Activated CD4-positive, CD25-positive, alpha-beta regulatory T cell treated with anti-CD3 and anti-CD28 coated beads, Interleukin-2, amount 50 U/mL, for 16 hours (primary cell): ENCODE measurements around the gene SMARCA4.

ENCODE experiments used
- DNase-seq: peaks from one replicate; pipeline ENCODE4 v3.0.0-alpha.2; 2020; ENCODE audit warnings: low read depth, low spot score

The SMARCA4 gene

DNA sequence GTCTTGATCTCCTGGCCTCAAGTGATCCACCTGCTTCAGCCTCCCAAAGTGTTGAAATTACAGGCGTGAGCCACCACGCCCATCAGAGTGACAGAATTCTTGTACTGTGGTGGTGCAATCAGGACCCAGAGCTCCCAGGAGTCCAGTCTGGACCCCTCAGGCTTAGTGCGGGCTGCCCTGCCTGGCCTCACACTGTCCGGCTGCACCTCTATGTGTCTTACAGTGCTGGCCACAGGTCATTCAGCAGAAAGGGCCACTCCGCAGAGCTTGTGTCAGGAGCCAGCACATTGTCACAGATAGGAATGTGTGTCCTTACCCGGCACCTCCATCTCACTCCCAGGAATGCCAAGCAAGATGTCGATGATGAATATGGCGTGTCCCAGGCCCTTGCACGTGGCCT, 49.2 kb downstream of the SMARCA4 start:
- no peak for DNase-seq

DNA sequence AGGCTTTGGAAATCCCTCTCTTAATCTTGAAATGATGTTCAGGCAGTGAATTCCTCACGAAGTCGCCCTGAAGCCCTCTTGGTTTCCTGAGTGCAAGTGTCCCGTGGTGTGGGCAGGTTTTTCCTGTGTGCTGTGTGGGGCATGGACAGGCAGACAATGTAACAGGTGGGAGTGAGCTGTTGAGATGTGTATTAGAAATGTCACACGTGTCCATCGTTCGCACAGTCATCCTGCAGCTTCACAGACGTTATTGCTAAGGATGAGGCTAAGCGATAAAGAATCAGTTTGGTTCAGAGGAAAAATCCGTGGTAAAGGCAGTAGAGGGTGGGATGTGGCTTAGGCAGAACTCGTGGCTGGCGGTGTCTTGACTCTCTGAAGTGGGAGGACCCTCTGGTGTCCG, 51.7 kb downstream of the SMARCA4 start:
- no peak for DNase-seq

DNA sequence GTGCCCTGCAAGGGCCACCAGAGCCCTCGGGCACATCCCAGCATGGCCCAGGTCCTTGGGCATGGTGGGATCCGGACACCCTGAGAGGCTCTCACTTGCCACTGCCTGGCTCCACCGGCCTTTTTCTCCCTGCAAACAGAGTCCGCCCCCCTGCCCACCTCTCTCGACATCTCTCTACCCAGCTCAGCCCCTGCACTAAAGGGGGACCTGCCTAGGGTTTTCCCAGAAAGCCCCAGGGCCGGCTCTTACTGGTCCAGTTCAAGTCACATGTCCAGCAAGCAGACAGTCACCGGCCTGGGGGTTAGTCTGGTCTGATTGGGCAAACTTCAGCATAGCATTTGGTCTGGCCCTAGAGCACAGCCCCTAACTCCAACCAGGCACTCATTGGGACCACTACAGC, 52.9 kb downstream of the SMARCA4 start:
- no peak for DNase-seq

DNA sequence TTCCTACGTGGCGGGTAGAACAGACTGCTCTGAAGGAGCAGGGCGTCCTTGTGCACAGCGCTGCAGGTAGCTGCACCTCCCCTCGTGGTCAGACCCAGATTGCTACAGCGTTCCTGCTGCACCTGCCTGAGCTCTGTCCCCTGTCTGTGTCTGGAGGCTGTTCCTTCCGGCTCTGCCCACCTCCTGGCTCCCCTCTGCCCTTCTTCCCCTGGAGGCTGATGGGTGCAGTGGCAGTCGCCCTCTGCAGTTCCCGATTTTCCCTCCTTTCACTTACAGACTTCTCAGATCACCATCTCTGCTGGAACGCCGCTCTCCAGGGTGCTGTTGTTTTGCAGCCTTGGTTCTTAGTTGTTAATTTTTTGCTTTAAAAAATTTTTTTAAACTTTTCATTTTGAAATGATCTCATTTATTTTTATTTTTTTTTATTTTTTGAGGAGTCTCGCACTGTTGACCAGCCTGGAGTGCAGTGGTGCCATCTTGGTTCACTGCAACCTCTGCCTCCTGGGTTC, 53.6 kb downstream of the SMARCA4 start:
- no peak for DNase-seq

DNA sequence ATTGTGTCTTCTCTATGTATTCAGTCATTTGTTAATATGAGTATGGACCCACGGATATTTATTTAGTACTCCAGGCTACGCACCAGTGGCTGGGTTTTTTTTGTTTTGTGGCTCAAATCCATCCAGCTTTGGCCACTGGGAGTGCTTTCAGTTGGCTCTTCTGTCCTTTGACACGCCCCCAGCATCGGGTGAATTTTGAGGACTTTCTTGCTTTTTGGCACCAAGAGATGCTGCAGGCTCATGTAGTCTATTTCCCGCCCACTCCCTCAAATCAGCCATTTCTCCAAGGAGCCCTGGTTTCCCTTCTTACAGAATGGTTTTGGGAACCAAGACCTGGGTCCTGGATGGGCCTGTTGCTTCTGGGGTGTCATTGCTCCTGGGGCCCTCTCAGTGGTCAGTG, 55.8 kb downstream of the SMARCA4 start:
- DNase-seq = no peak

- DNase-seq = no peak
These were observed 56.6 kb downstream of the SMARCA4 start for GRCh38 chr19:11017275-11018035.

DNA sequence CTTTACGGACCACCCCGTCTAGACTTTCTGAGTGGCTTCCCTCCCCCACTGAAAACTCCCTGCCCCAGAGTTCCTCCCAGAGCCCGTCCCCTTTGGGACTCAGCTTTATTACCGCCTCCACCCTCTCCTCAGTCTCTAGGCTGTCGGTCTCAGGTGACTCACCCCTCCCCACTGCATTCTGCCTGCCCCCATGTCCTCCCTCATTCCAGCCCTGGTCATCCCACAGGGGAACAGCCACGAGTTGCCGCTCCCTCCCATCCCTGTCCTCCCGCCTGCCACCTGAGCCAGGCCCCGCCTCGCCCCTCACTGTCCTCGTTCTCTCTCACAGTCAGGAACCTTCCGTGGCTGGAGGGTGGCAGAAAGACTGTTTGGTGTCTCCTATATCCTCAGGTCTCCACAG, 57.3 kb downstream of the SMARCA4 start:
- DNase-seq = no peak

DNA sequence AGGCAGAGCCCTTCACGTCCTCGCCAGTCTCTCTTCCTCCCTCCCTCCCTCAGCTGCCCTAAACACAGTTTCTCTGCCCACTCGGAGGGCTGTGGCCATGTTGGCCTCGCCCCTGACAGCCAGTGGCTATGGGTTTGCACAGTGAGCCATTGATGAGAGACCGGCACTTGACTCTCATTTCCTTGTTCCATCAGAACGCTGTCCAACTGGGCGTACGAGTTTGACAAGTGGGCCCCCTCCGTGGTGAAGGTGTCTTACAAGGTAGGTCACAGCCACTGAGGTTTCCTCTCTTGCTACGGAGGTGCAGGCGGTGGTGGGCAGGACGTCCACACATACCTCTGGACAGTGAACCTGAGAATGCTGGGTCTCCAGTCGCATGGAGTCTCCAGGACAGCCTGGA, 57.9 kb downstream of the SMARCA4 start:
- no peak for DNase-seq

DNA sequence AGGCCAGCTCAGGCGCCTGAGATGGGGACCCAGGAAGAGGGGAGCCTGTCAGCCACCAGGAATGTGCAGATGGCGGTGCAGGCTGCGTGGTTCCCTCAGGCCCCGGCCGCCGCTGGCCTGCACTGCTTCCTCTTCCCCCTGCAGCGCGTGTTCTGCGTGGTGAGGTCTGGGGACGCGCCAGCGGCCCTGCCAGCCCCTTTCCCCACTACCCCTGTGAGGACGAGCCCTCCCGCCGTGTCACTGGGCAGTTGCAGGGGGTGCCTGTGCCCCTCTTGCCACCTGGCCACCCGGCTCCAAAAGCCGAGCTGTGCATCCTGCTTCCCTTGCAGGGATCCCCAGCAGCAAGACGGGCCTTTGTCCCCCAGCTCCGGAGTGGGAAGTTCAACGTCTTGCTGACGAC, 58.4 kb downstream of the SMARCA4 start:
- no peak for DNase-seq

- DNase-seq = no peak
These were observed 59.0 kb downstream of the SMARCA4 start for GRCh38 chr19:11019824-11020223.

DNA sequence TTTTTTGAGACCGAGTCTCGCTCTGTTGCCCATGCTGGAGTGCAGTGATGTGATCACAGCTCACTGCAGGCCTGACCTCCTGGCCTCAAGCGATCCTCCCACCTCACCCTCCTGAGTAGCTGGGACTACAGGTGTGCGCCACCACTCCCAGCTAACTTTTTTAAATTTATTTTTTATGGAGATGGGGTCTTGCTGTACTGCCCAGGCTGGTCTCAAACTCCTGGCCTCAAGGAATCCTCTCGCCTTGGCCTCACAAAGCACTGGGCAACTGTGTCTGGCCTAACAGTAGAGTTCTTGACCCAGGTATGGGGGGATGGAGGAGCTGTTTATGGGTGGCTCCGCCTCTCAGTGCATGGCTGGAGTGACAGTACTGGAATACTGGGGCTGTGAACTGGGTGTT, 59.6 kb downstream of the SMARCA4 start:
- DNase-seq = no peak

GRCh38 chr19:11020982-11021759, 60.3 kb downstream of the SMARCA4 start:
- no peak for DNase-seq

GRCh38 chr19:11021760-11022144, 60.9 kb downstream of the SMARCA4 start:
- DNase-seq = no peak

GRCh38 chr19:11023016-11023415, 62.2 kb downstream of the SMARCA4 start:
- DNase-seq = no peak

GRCh38 chr19:11023710-11024109, 62.9 kb downstream of the SMARCA4 start:
- DNase-seq = no peak

GRCh38 chr19:11024259-11024658, 63.4 kb downstream of the SMARCA4 start:
- no peak for DNase-seq

GRCh38 chr19:11025006-11025405, 64.2 kb downstream of the SMARCA4 start:
- DNase-seq = no peak

GRCh38 chr19:11025445-11025844, 64.6 kb downstream of the SMARCA4 start:
- no peak for DNase-seq

DNA sequence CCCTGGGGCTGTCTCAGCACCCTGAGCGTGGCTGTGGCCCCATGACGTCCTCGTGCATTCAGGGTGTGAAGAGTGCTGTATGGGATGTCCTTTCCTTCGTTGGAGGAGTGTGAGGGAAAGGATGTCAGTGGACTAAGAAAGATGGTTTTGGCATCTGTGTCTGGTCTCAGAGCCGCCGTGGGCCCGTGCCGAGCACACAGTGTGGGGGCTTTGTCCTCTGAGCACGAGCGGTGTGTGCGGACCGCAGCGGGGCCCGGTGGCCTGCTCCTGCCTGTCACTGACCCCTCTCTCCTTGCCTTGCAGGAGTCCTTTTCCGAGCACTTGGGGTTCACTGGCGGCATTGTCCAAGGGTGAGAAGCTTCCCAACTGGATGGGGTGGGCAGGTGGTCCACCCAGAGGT, 65.2 kb downstream of the SMARCA4 start:
- no peak for DNase-seq

GRCh38 chr19:11027381-11027780, 66.6 kb downstream of the SMARCA4 start:
- no peak for DNase-seq

- no peak for DNase-seq
These were observed 67.3 kb downstream of the SMARCA4 start for GRCh38 chr19:11028146-11028545.

GRCh38 chr19:11031421-11032070, 70.7 kb downstream of the SMARCA4 start:
- DNase-seq = no peak

DNA sequence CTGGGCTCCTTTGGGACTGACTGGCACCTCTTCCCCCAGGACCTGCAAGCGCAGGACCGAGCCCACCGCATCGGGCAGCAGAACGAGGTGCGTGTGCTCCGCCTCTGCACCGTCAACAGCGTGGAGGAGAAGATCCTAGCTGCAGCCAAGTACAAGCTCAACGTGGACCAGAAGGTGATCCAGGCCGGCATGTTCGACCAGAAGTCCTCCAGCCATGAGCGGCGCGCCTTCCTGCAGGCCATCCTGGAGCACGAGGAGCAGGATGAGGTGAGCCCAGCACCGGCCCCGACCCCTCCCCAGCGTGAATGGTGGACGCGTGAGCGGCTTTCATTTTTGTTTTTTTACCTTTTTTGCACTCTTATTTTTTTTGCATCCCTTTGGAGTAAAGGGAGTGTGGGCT, 72.4 kb downstream of the SMARCA4 start:
- DNase-seq = no peak
